Tibial artery (tissue), 4 donors: ENCODE measurements around the gene TFIP11.

Experiments
- DNase-seq, 2 donors: peaks; one replicate each; pipeline ENCODE4 v3.0.0-alpha.2; 2019
- H3K27ac ChIP-seq, 2 donors: fragments of 200-600 bp; sonication (generic) in 1 of 2; 1 replicate in 1 of 2; 2 replicates in 1 of 2; pipeline ENCODE4 v1.5.1; 2018 to 2019; ENCODE audit warnings: mild to moderate bottlenecking in 1 of 2
- H3K27me3 ChIP-seq, 2 donors: fragments of 200-600 bp; sonication (generic) in 1 of 2; one replicate each; pipeline versions ENCODE4 v1.5.1 to v1.6.0; 2016 to 2019
- H3K36me3 ChIP-seq, 3 donors: fragments of 200-600 bp; sonication (generic) in 2 of 3; one replicate each; pipeline ENCODE4 v1.5.1; 2016 to 2019; ENCODE audit warnings: mild to moderate bottlenecking in 2 of 3
- H3K4me1 ChIP-seq, 4 donors: fragments of 200-600 bp; sonication (generic) in 2 of 4; 1 replicate in 3 of 4; 2 replicates in 1 of 4; pipeline ENCODE4 v1.5.1; 2016 to 2019
- H3K4me3 ChIP-seq, 2 donors: fragments of 200-600 bp; sonication (generic) in 1 of 2; 1 replicate in 1 of 2; 2 replicates in 1 of 2; pipeline ENCODE4 v1.5.1; 2018 to 2019; ENCODE audit warnings: mild to moderate bottlenecking in 2 of 2
- H3K9me3 ChIP-seq, 3 donors: fragments of 200-600 bp; sonication (generic) in 1 of 3; one replicate each; pipeline ENCODE4 v1.5.1; 2016 to 2019
- CTCF ChIP-seq, 2 experiments: fragments of 200-600 bp in 1 of 2; fragments of 450-650 bp in 1 of 2; IDR thresholded peaks; one replicate each; pipeline ENCODE4 v1.5.1; 2017 to 2019; ENCODE audit warnings: antibody characterized with exemption in 2 of 2, mild to moderate bottlenecking in 1 of 2, moderate library complexity in 1 of 2
- intact Hi-C: fragments of 100-400 bp; cut with DNase I; formaldehyde crosslinking; loops from one replicate; pipeline ENCODE4 v1.15.0; 2023; ENCODE audit warnings: low total_unique reads

The TFIP11 gene

GRCh38 chr22:26517429-26517828, 5.2 kb upstream of the TFIP11 start:
- intact Hi-C loops = no loop called here
- H3K36me3 ChIP-seq = no peaks in the 10 kb centered on the region
- peaks cover 0 to 14% (median 4%) of the 10 kb centered on the region in 4 donors for H3K4me1 ChIP-seq
- no peak overlapping the region for H3K4me3 ChIP-seq
- no peak overlapping the region for H3K27ac ChIP-seq
- DNase-seq = no peak
- H3K27me3 ChIP-seq = no peaks in the 10 kb centered on the region
- no peaks in the 10 kb centered on the region for H3K9me3 ChIP-seq
- no peak for TF ChIP-seq CTCF (IDR thresholded peaks at IDR 0.05)

- Histone ChIP-seq H3K36me3 (no peaks in the 10 kb centered on the region), H3K27me3 (no peaks in the 10 kb centered on the region), H3K27ac (no peak overlapping the region), H3K4me3 (no peak overlapping the region), H3K4me1 (peaks cover 0 to 16% (median 7%) of the 10 kb centered on the region in 4 donors), H3K9me3 (no peaks in the 10 kb centered on the region)
- no peak for TF ChIP-seq CTCF (IDR thresholded peaks at IDR 0.05)
- intact Hi-C loops = no loop called here
- DNase-seq = no peak
Observed at GRCh38 chr22:26516503-26516902, 4.2 kb upstream of the TFIP11 start.

GRCh38 chr22:26515931-26516330, 3.7 kb upstream of the TFIP11 start:
- no peaks in the 10 kb centered on the region for H3K9me3 ChIP-seq
- H3K4me1 ChIP-seq = peaks cover 0 to 22% (median 12%) of the 10 kb centered on the region in 4 donors
- H3K4me3 ChIP-seq = no peak overlapping the region
- DNase-seq = no peak
- H3K36me3 ChIP-seq = no peaks in the 10 kb centered on the region
- H3K27me3 ChIP-seq = no peaks in the 10 kb centered on the region
- intact Hi-C loops = no loop called here
- TF ChIP-seq CTCF (IDR thresholded peaks at IDR 0.05) = no peak
- no peak overlapping the region for H3K27ac ChIP-seq

GRCh38 chr22:26514419-26515161, 2.3 kb upstream of the TFIP11 start:
- no peak for TF ChIP-seq CTCF (IDR thresholded peaks at IDR 0.05)
- Histone ChIP-seq H3K36me3 (peaks cover 0 to 7% (median 6%) of the 10 kb centered on the region in 3 donors), H3K27ac (no peak overlapping the region), H3K9me3 (no peaks in the 10 kb centered on the region), H3K27me3 (no peaks in the 10 kb centered on the region), H3K4me1 (peaks cover 0 to 27% (median 16%) of the 10 kb centered on the region in 4 donors), H3K4me3 (no peak overlapping the region)
- intact Hi-C loops = no loop called here
- no peak for DNase-seq

- intact Hi-C loops = no loop called here
- Histone ChIP-seq H3K4me1 (peaks cover 0 to 27% (median 16%) of the 10 kb centered on the region in 4 donors), H3K4me3 (no peak overlapping the region), H3K27me3 (no peaks in the 10 kb centered on the region), H3K27ac (no peak overlapping the region), H3K9me3 (no peaks in the 10 kb centered on the region), H3K36me3 (peaks cover 7 to 14% (median 13%) of the 10 kb centered on the region in 3 donors)
- no peak for TF ChIP-seq CTCF (IDR thresholded peaks at IDR 0.05)
- no peak for DNase-seq
Observed at GRCh38 chr22:26513838-26514237, 1.6 kb upstream of the TFIP11 start.
